Breast epithelium (tissue), 4 donors: Measurements from ENCODE around the gene MED22. TPM values are rescaled to one million over a fixed set of nuclear protein-coding genes. Genes with fewer than 3 reads are reported as not detected.

ENCODE experiments used
- DNase-seq, 2 donors: peaks; one replicate each; pipeline ENCODE4 v3.0.0-alpha.2; 2019; ENCODE audit warnings: low spot score in 2 of 2
- H3K27ac ChIP-seq, 2 donors: fragments of 200-600 bp; sonication (generic) in 1 of 2; one replicate each; pipeline ENCODE4 v1.5.1; 2016 to 2019; ENCODE audit warnings: mild to moderate bottlenecking in 1 of 2
- H3K27me3 ChIP-seq, 2 donors: fragments of 200-600 bp; sonication (generic) in 1 of 2; one replicate each; pipeline versions ENCODE4 v1.5.1 to v1.6.0; 2017 to 2019; ENCODE audit warnings: control low read depth in 1 of 2, mild to moderate bottlenecking in 1 of 2
- H3K36me3 ChIP-seq: fragments of 200-600 bp; one replicate; pipeline ENCODE4 v1.5.1; 2019
- H3K4me1 ChIP-seq, 2 donors: fragments of 200-600 bp; sonication (generic); one replicate each; pipeline ENCODE4 v1.5.1; 2016 to 2019; ENCODE audit warnings: control low read depth in 1 of 2
- H3K4me3 ChIP-seq, 3 donors: fragments of 200-600 bp; sonication (generic); 1 replicate in 2 of 3; 2 replicates in 1 of 3; pipeline ENCODE4 v1.5.1; 2016 to 2019; ENCODE audit warnings: mild to moderate bottlenecking in 3 of 3, moderate library complexity in 2 of 3
- H3K9me3 ChIP-seq, 2 donors: fragments of 200-600 bp; sonication (generic) in 1 of 2; one replicate each; pipeline ENCODE4 v1.5.1; 2016 to 2019; ENCODE audit warnings: control low read depth in 1 of 2
- POLR2A ChIP-seq: fragments of 450-650 bp; IDR thresholded peaks from one replicate; pipeline ENCODE4 v1.6.1; 2016; ENCODE audit warnings: antibody characterized with exemption, mild to moderate bottlenecking, moderate library complexity
- POLR2AphosphoS5 ChIP-seq, 3 donors: sonication (generic); formaldehyde crosslinking; IDR thresholded peaks; one replicate each; pipeline ENCODE4 v1.6.1; 2017; ENCODE audit warnings: antibody characterized with exemption in 3 of 3
- intact Hi-C: fragments of 100-400 bp; cut with DNase I; formaldehyde crosslinking; loops from one replicate; pipeline ENCODE4 v1.15.1; 2023; ENCODE audit warnings: low total_unique reads
- total RNA-seq, 3 donors: library from RNA; depleted of rRNA; stranded (reverse); fragments of >200 nt; gene quantifications; one replicate each; pipeline ENCODE4 v1.1.0, GENCODE V29; 2016
- TF ChIP-seq, protein P1 (sequence below), 3 donors: fragments of 450-650 bp; IDR thresholded peaks; one replicate each; pipeline ENCODE4 v1.5.1; 2016 to 2017; ENCODE audit warnings: antibody characterized with exemption in 3 of 3, mild to moderate bottlenecking in 3 of 3, moderate library complexity in 3 of 3

MED22 gene
- total RNA-seq, 3 donors from 2014 or later = 19.2 to 32.2 (median 31.1) TPM

DNA sequence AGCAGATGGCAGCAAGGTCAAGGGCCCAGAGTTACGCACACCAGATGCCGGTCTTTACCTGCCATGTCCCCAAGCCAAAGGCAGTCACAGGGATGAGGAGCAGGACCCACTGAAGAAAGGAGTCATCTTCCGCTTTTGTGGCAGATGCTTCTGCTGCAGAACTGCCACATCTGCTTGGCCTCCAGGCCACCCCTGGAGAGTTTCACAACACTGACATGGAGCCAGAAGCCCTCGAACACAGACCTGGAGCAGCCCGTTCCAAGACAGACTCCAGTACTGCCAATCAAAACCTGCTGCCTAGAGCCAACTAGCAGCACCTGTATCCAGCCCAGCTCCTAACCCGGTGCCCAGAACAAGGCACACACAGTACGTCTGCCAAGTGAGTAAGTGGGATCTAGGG lies 6.8 kb upstream of the MED22 start:
- no peak for DNase-seq
- no peaks in the 10 kb centered on the region for H3K9me3 ChIP-seq
- H3K4me1 ChIP-seq = peaks cover 0 to 20% of the 10 kb centered on the region in 2 donors
- intact Hi-C loops = loop anchor here (10.0 kb wide), 1 partner anchor 1980 kb away; no protein-coding TSS in a partner anchor
- TF ChIP-seq POLR2A (no peak), POLR2AphosphoS5 (IDR thresholded peaks at IDR 0.05) (no peak)
- TF ChIP-seq, protein P1, sequence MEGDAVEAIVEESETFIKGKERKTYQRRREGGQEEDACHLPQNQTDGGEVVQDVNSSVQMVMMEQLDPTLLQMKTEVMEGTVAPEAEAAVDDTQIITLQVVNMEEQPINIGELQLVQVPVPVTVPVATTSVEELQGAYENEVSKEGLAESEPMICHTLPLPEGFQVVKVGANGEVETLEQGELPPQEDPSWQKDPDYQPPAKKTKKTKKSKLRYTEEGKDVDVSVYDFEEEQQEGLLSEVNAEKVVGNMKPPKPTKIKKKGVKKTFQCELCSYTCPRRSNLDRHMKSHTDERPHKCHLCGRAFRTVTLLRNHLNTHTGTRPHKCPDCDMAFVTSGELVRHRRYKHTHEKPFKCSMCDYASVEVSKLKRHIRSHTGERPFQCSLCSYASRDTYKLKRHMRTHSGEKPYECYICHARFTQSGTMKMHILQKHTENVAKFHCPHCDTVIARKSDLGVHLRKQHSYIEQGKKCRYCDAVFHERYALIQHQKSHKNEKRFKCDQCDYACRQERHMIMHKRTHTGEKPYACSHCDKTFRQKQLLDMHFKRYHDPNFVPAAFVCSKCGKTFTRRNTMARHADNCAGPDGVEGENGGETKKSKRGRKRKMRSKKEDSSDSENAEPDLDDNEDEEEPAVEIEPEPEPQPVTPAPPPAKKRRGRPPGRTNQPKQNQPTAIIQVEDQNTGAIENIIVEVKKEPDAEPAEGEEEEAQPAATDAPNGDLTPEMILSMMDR (IDR thresholded peaks at IDR 0.05) = no peak
- H3K27me3 ChIP-seq = no peaks in the 10 kb centered on the region
- H3K4me3 ChIP-seq = peak overlapping the region in 1 of 3 donors; percentile 89
- peaks cover 6% of the 10 kb centered on the region for H3K36me3 ChIP-seq
- no peak overlapping the region for H3K27ac ChIP-seq

DNA sequence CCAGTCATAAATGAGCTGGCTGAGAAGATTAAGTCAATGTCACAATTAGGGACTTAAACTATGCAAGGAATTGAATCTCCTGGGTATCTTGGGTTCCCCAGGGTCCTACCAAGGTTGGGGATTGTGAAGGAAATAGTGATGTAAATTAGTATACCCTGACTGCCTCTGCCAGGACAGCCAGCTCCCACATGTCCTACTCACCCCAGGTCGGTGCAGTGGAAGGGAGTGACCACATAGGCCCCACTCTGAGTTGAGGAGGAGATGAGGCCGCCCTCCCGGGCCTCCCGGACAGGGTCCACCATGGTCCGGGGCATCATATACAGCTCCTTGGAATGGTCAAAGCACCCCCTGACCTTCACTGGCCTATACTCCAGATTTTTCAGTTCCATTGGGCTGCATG lies 5.6 kb upstream of the MED22 start:
- Histone ChIP-seq H3K4me1 (peaks cover 0 to 28% of the 10 kb centered on the region in 2 donors), H3K36me3 (peaks cover 6% of the 10 kb centered on the region), H3K27ac (no peak overlapping the region), H3K27me3 (no peaks in the 10 kb centered on the region), H3K9me3 (no peaks in the 10 kb centered on the region), H3K4me3 (no peak overlapping the region)
- intact Hi-C loops = loop anchor here (10.0 kb wide), 1 partner anchor 1979 kb away; no protein-coding TSS in a partner anchor
- DNase-seq = no peak
- TF ChIP-seq POLR2A (no peak), POLR2AphosphoS5 (IDR thresholded peaks at IDR 0.05) (no peak)
- TF ChIP-seq, protein P1 (IDR thresholded peaks at IDR 0.05) = no peak

DNA sequence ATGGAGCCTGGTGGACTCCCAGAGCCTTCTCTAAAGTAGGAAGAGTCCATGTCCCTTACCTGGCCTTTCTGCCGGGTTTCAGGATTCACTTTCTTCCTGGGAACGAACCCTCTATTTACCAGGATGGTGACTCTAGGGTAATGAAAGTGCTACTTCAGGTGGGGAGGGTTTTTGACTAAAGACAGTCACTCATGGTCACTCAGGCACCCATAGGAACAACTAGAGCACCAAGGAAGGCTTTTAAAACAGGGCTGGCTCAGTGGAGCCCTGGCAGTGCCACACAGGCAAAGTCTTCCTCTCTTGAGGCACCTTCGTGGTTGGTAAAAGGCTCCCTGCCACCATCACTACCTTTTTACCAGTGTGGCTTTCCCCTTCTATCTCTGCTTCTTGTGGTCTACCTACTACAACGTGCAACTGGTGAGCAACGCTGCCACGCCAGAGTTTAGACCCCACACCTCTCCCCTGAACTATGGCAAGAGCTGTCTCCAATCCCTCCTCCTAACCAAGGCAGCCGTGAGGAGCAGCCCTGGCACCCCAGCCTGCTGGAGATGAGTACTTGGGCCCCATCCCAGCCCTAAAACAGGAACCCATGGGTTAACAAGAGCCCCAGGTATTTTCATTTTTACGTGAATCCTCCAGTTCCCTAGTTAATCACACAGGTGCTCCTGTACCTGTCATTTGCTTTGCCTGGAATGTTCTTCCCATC lies 4.9 kb upstream of the MED22 start:
- peaks cover 6% of the 10 kb centered on the region for H3K36me3 ChIP-seq
- H3K27ac ChIP-seq = no peak overlapping the region
- peaks cover 0 to 24% of the 10 kb centered on the region in 2 donors for H3K4me1 ChIP-seq
- DNase-seq = no peak
- H3K4me3 ChIP-seq = no peak overlapping the region
- intact Hi-C loops = loop anchor here (10.0 kb wide), 1 partner anchor 1978 kb away; no protein-coding TSS in a partner anchor
- no peaks in the 10 kb centered on the region for H3K27me3 ChIP-seq
- H3K9me3 ChIP-seq = no peaks in the 10 kb centered on the region
- TF ChIP-seq POLR2A (no peak), POLR2AphosphoS5 (IDR thresholded peaks at IDR 0.05) (no peak)
- TF ChIP-seq, protein P1 (IDR thresholded peaks at IDR 0.05) = no peak

DNA sequence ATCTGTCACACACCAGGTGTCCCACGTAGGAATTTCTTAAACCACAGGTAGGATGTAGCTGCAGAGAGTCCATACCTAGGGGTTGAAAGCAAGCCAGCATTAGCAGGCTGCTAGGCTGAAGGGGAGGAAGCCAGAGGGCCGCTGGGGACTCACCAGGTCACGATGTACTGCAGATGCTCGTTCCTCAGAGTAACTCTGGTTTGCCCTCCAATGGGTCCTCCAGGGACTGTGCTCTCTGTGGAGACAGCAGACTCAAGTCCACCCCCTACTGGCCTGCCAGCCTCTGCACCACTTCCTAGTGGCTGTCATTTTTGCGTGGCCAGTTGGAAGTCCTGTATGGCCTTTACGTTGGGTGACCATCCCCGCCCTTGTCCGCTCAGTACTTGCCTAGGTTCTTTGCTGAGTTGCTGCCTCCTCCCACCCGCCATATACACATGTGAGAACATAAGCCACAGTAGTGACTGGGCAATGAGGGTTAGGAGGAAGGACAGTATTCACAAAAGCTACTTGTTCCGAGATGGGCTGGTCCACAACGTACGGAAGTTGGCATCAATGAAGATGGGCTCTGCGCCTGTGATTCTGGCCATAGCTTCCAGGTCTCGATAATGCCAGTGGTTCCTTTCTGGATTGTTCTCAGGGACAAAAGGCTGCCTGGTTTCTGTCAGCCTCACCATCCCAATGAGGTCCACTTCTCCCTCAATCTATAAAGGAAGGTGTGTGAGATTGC lies 4.1 kb upstream of the MED22 start:
- DNase-seq = no peak
- no peak overlapping the region for H3K27ac ChIP-seq
- no peak overlapping the region for H3K4me3 ChIP-seq
- no peak for TF ChIP-seq POLR2AphosphoS5 (IDR thresholded peaks at IDR 0.05)
- TF ChIP-seq, protein P1 (IDR thresholded peaks at IDR 0.05) = peak in 1 of 3 donors; percentile 23
- H3K9me3 ChIP-seq = no peaks in the 10 kb centered on the region
- peaks cover 0 to 18% of the 10 kb centered on the region in 2 donors for H3K4me1 ChIP-seq
- H3K27me3 ChIP-seq = no peaks in the 10 kb centered on the region
- intact Hi-C loops = loop anchor here (10.0 kb wide), 1 partner anchor 1977 kb away; no protein-coding TSS in a partner anchor
- H3K36me3 ChIP-seq = peaks cover 6% of the 10 kb centered on the region

DNA sequence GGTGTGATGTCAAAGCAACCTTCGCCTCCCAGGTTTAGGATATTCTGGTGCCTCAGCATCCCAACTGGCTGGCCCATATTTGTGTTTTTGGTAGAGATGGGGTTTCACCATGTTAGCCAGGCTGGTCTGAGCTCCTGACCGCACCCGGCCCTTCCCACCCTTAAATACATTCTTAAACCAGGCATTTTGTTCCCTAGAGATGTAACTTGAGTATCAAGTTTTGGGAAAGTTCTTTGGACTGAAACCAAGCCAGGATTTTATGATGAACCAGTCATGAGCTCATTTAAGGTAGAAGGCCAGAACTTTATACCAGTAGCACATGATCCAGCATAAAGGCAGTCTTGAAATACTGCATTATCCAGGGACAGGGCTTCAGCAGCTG lies 3.6 kb upstream of the MED22 start:
- Histone ChIP-seq H3K4me3 (no peak overlapping the region), H3K27ac (no peak overlapping the region), H3K4me1 (peaks cover 0 to 19% of the 10 kb centered on the region in 2 donors), H3K36me3 (peaks cover 6% of the 10 kb centered on the region), H3K27me3 (no peaks in the 10 kb centered on the region), H3K9me3 (no peaks in the 10 kb centered on the region)
- DNase-seq = no peak
- TF ChIP-seq POLR2A = no peak
- TF ChIP-seq, protein P1 (IDR thresholded peaks at IDR 0.05) = no peak
- TF ChIP-seq POLR2AphosphoS5 (IDR thresholded peaks at IDR 0.05) = no peak
- intact Hi-C loops = loop anchor here (10.0 kb wide), 1 partner anchor 1977 kb away; no protein-coding TSS in a partner anchor
